HG03060 (cell line): ENCODE data around the gene OSR1.

ENCODE experiments used
- ATAC-seq: cut with Tn5 transposase; IDR thresholded peaks from one replicate; pipeline ENCODE4 v1.9.1; 2021; ENCODE audit warnings: low read depth, moderate number of reproducible peaks; ENCODE audit not compliant: unreplicated experiment

The OSR1 gene

GRCh38 chr2:19359456-19359855, 1.0 kb upstream of the OSR1 start:
- no peak for ATAC-seq

DNA sequence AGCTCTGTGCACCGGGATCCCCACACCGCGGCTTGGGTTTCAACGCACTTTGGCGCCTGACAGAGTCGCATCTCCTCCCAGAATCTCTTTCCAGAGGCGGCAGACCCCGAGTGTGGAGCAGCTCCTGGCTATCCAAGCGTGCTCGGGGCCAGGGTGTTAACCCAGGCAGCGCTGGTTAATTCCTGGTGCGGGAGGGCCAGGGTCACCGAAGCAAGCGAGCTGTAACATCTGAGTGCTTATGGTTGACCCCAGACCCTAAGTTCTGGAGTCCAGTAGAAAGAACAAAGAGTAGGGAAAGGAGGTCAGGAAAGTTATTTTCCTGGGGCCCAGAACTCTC, 566 bp upstream of the OSR1 start:
- ATAC-seq: no peak

DNA sequence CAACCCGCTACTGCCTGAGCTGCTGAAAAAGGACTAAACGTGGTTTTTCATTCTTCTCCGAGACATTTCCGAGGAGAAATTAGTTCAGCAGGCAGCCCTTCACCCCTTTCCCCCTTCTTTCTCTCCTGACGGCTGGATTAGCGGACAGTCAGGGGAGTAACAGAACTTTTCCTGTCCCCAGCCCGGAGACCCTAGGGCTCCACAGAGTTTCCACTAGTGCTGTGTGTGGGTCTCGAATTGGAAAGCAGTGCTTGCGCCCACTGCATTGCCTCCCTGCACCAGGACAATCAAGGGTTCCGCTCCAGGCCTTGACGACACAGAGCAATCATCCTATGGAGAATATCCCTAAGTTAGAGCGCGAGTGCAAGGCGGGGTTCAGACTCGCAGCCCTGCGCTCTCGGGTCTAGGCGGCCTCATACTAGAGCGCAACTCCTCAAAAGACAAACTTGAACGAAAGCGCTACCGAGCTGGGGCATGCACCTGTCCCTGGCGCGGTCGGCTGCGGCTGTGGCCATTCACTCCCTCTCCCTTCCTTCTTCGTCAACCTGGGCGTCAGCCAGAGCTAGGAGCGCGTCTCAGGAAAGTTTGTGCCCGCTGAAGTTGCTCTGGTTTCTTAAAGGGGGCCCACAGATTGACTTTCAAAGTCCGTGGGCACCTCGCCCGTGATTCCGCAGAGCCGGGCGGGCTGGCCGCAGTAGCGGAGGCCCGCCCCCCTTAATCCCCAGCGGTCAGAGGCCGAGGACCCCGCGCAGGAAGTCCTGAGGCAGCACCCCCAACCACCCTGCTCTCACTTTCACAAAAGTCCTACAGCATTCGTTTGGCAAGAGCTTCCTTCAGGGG, 801 bp downstream of the OSR1 start:
- no peak for ATAC-seq

DNA sequence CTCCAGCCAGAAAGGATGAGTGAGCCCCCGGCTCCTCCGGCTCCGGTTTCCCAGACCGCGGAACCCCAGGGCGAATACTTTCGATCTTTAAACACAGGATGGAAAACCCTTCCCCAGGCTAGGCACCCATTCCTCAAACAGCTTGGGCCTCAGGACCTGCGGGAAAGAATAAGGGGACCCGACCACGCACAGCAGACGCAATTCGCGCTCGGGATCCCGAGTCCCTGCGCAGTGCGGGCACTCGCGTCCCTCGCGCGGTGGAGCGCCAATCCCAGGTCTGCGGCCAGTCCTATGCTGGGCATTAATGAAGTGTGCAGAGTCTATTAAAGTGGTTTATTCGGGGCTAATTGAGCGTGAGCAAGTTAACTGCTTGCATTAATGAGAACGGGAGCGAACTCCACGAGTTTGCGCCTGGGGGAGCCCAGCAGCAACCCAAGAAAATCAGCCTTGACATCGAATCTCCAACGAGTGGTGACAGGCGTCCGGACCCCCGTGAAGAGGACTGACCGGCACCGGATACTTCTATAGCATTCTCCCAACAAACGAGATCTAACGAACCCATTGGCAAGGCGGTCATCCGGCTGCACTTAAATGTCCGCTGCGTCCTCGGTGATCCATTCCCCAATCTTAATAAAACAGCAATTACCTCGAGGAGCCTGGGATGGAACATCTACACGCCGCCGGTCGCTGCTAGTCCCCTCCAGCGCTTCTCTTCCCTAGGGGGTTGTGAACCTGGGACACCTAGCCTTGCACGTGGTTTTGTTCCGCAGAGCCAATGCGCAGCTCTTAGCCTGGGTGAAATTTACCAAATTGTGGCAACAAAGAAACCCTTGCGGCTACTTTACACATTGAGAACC, 1.6 kb downstream of the OSR1 start:
- ATAC-seq: no peak

DNA sequence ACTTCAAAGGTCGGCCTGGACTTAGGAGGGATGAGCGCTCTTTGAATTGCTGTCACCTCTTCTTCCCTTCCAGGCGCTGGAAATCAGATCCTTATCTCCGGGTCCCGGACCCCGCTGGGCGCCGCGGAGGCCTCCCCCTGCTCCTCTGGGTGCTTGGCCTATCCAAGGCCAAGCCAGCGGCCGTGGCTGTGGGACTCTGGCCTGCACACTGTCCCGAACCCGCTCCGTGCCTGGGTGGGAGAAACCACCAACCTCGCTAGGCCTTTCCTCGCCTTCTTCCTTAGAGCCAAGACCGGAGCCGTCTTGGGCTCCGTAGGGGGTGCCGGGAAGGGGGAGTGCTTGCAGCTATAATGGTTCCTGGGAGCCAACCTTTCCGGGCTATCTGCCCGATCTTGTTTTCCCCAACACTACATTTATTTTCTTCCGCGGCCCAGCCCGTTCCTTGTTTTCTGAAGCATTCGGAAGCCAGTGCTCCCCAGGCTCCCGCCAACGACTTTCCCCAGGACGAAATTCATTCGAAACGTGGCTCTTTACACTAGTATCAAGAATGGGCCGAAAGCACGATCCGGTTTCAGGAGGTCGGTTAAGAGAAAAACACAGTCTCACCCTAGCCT, 2.4 kb downstream of the OSR1 start:
- no peak for ATAC-seq

DNA sequence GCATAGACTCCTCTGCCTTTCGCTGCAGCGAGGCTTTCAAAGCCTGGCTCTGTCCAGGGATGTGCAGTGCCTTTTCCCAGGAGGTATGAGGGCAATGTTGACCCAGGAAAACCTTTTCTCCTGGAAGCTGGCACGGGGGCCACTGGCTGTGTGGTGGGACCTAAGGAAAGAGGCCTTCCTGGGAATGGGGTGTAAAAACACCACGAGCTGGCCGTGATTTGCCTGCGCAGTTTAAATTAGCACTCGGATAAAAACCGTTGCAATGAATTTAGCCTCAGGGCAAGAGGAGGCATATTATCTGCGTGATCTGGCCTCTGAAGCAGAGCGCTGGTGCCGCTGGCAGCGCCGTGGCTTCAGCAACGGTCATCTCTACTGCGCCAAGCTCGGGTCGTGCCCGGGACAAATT, 3.0 kb downstream of the OSR1 start:
- ATAC-seq: no peak

DNA sequence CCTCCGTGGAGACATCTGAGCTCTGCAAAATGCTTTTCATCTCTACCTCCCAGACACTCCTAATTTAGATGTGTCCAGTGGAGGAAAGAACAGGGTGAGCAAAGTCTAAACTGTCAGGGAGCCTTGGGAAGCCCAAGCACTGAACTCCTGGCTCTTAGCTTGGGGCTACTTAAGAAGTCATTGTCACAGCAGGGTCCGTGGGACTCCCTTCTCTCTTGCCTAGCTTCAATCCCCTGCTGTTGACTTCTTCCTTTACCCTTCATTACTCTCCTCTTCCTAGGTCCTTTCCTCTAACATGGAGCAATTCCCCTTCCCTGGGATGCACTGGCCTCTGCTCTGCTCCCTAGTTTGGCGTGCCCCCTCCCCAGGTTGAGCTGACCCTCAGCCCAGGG, 3.4 kb downstream of the OSR1 start:
- ATAC-seq: no peak

DNA sequence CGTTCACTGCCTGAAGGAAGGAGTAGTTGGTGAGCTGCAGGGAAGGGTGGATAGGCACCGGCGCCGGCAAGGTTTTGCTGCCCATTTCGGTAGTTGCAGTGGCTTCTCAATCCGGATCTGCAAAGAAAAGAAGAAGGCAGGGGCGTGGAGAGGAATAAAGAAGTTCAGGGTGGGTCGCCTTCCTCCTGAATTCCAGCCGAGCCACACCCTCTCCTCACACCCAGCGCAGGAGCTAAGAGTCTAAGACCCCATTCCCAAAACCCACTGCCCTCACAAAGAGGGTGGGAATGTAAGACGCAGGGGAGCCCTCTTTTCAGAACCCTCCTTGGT, 4.7 kb downstream of the OSR1 start:
- ATAC-seq: no peak

DNA sequence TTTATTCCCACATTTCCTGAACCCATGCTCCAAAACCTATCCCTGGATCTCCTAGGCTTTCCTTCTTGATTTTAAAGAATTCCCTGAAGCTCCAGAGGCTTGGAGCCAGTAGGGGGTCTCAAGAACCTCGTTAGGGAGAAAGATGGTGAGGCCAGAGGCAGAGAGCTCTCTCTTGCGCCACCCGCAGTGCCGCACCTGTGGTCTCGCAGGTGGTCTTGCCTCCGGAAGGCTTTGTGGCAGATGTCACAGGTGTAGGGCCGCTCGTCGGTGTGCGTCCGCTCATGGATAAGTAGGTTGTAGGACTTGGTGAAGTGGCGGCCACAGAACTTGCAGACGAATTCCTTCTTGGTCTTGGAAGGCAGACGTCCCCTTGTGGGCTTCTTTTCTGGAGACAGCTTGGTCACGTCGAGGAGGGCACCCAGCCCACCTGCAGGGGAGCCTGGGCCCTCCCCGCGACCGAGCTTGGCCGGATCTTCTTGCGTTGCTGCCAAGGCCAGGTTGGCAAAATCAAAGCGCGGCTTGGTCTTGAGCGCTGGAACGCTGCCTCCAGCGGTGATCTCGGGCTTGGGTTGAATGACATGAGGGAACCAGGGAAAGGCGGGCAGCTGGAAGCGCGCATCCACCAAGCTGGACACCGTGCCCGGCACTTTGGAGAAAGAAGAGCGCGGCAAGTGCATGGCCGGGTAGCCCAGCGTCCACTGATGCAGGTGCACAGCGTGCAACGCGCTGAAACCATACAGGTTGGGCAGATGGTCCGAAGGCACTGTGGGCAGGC, 5.3 kb downstream of the OSR1 start:
- ATAC-seq: no peak

DNA sequence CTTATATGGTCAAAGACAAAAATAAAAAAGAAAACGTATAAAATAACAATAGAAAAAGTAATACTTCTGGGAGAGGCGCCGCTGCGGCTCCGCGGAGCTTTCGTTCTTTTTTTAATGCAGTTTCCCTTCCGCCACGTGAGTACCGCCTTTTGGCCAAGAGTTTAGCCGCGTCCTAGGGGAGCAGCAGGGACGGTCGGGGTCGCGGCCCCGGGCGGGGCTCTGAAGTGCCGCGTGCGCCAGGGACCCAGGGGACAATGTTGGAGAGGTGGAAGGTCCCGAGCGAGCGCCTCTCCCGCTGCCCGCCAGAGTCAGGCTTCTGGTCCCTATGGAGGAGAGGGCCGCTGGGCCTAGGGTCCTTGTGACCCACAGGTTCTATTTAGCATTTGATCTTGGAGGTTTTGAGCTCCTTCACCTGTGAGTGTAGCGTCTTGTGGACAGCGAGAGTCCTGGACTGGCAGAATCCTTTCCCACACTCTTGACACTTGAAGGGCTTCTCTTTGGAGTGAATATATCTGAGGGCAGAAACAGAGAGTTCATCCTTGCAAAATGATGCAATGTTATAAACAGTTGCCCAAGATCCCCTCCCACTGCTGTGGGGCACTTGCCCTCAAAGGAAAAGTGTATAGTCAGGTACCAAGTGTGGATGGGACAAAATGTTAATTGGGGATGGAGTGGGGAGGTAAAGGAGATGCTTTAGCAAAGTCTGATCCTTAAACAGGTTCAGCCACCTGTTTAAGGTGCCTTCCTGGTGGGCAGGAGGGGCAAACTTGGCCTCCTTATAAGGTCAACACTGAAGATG, 6.3 kb downstream of the OSR1 start:
- no peak for ATAC-seq

GRCh38 chr2:19351499-19351898, 6.9 kb downstream of the OSR1 start:
- ATAC-seq: no peak

GRCh38 chr2:19350678-19351401, 7.6 kb downstream of the OSR1 start:
- ATAC-seq: no peak

DNA sequence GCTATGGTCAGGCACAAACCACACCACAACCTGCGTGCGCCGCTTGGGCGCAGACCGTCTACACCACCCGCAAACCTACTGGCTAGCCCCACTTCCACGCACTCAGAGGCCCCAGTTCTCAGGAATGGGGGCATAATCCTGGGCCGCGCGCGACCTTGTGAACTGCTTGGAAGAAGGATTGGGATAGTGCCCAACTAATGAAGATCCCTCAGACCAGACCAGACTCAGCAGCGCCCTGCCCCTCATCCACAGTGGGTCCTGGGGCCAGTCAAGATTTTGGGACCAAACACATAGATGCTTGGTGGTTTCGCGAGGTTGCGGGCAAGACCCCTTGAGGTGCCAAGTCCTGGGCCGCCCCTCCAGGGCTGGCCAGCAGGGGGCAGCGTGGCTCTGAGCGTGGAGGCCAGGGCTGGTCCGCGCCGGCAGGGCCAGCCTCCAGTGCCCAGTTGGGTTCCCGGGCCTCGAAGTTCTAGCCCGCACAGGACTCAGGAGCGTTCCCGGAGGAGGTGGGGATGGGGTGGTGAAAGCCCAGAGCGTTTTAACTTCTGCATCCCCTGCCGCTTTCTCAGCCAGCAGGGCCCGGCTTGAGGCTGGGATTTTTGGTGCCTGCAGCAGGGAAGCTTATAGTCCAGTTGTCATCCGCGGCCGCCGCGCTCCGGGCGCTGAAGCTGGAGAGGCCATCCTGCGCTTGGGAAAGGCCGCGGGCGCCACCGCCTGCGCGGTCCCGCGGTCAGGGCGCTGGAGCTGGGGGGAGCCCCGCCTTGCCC, 8.3 kb downstream of the OSR1 start:
- no peak for ATAC-seq

GRCh38 chr2:19348692-19349091, 9.7 kb downstream of the OSR1 start:
- no peak for ATAC-seq

DNA sequence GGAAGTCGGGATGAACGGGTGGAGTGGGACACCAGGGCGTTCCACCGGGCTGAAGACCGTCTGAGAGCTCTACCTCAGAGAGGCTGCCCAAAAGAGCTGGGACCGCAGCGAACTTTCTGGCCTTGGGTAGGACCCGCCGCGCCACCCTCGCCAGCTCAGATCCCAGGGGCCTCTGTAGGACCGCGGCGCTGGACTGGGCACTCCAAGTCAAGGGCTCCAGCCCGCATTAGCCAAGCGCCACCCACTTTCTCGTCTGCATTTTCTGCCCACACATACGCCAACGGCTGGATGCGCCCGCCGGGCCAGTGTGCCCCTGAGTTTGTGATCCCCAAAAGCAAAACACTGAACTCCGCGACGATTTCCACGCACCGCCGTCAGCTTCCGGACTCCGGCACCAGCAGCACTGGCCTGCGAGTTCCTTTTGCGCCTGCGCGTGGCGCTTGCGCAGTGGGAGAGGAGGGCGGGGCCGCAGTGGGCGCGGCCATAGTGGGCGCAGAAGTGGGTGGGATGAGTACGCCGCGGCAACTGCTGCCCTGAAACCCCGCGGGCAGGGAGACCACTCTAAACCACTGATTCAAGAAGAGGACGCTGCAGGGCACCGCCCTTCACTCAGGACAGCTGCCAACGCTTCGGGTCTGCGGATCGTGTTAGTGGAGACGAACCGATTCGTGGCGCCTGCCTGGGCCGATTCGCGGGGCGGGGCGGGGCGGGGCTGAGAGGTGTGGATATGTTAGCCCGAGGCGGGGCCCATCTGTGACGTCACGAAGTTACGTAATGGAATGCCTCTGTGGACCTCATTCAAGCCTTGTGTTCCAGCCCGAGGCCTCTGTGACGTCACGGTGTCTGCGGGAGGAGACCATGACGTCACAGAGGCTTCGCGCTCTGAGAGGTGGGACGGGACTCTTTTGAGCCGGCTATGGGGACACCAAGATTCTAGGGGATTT, 10.5 kb downstream of the OSR1 start:
- peak; percentile 83 for ATAC-seq

- peak; percentile 9 for ATAC-seq
These were observed 11.3 kb downstream of the OSR1 start for GRCh38 chr2:19346983-19347618.

- ATAC-seq: no peak
These were observed 20.7 kb downstream of the OSR1 start for GRCh38 chr2:19337742-19338141.
